ENCODE results near the gene PPP1R7.
"Not testable (repeated sequence)": the region's sequence is repeated elsewhere in the genome, so short reads cannot be mapped to it uniquely, and the experiment has no call there.

PPP1R7 gene

GRCh38 chr2:241193271-241193670 lies 43.0 kb downstream of the PPP1R7 start:
- DNase-seq (ENCODE audit: low spot score): no peak

- no peak for DNase-seq (ENCODE audit: low spot score)
These were observed 44.5 kb downstream of the PPP1R7 start for GRCh38 chr2:241194811-241195210.

- no peak for DNase-seq (ENCODE audit: low spot score)
These were observed 45.4 kb downstream of the PPP1R7 start for GRCh38 chr2:241195506-241196130.

GRCh38 chr2:241197246-241197645 lies 47.0 kb downstream of the PPP1R7 start:
- not testable (repeated sequence) for DNase-seq (ENCODE audit: low spot score)

GRCh38 chr2:241197947-241198346 lies 47.7 kb downstream of the PPP1R7 start:
- no peak for DNase-seq (ENCODE audit: low spot score)

- no peak for DNase-seq (ENCODE audit: low spot score)
These were observed 48.4 kb downstream of the PPP1R7 start for GRCh38 chr2:241198381-241199279.

- no peak for DNase-seq (ENCODE audit: low spot score)
These were observed 49.0 kb downstream of the PPP1R7 start for GRCh38 chr2:241199286-241199685.

- no peak for DNase-seq (ENCODE audit: low spot score)
These were observed 49.9 kb downstream of the PPP1R7 start for GRCh38 chr2:241199897-241200821.

- no peak for DNase-seq (ENCODE audit: low spot score)
These were observed 50.6 kb downstream of the PPP1R7 start for GRCh38 chr2:241200822-241201395.

GRCh38 chr2:241201445-241202267 lies 51.4 kb downstream of the PPP1R7 start:
- no peak for DNase-seq (ENCODE audit: low spot score)

GRCh38 chr2:241202268-241202585 lies 52.0 kb downstream of the PPP1R7 start:
- DNase-seq (ENCODE audit: low spot score): no peak

- DNase-seq (ENCODE audit: low spot score): no peak
These were observed 52.4 kb downstream of the PPP1R7 start for GRCh38 chr2:241202681-241203080.

- no peak for DNase-seq (ENCODE audit: low spot score)
These were observed 53.1 kb downstream of the PPP1R7 start for GRCh38 chr2:241203218-241204009.

- DNase-seq (ENCODE audit: low spot score): no peak
These were observed 53.7 kb downstream of the PPP1R7 start for GRCh38 chr2:241204010-241204384.

GRCh38 chr2:241204490-241204889 lies 54.2 kb downstream of the PPP1R7 start:
- no peak for DNase-seq (ENCODE audit: low spot score)

GRCh38 chr2:241205086-241205485 lies 54.8 kb downstream of the PPP1R7 start:
- no peak for DNase-seq (ENCODE audit: low spot score)

GRCh38 chr2:241207151-241207550 lies 56.9 kb downstream of the PPP1R7 start:
- no peak for DNase-seq (ENCODE audit: low spot score)

- no peak for DNase-seq (ENCODE audit: low spot score)
These were observed 57.4 kb downstream of the PPP1R7 start for GRCh38 chr2:241207641-241208040.

- peak; percentile 39 for DNase-seq (ENCODE audit: low spot score)
These were observed 57.8 kb downstream of the PPP1R7 start for GRCh38 chr2:241208058-241208457.

- DNase-seq (ENCODE audit: low spot score): no peak
These were observed 59.0 kb downstream of the PPP1R7 start for GRCh38 chr2:241209271-241209670.

Measured in Ammon's horn (tissue), 1 donor.